Neural cell (in vitro differentiated cells): Measurements from ENCODE around the gene TNFRSF14.

Experiments used
- EZH2 ChIP-seq: fragments of 200-600, 300-800 bp; shearing (Covaris generic), sonication (generic); IDR thresholded peaks from 2 replicates; pipeline ENCODE4 v1.6.1; 2014; ENCODE audit warnings: antibody characterized with exemption, low read length, borderline replicate concordance, mild to moderate bottlenecking; ENCODE audit not compliant: insufficient read depth, poor library complexity, severe bottlenecking
- TF ChIP-seq, protein P1 (sequence below): fragments of 450-650 bp; IDR thresholded peaks from 2 replicates; pipeline ENCODE4 v1.5.1; 2014; ENCODE audit warnings: antibody characterized with exemption, mild to moderate bottlenecking, moderate library complexity; ENCODE audit not compliant: poor library complexity, severe bottlenecking
- TF ChIP-seq, protein P2 (sequence below): IDR thresholded peaks from 2 replicates; pipeline ENCODE4 v1.6.1; 2012; ENCODE audit warnings: borderline replicate concordance

DNA sequence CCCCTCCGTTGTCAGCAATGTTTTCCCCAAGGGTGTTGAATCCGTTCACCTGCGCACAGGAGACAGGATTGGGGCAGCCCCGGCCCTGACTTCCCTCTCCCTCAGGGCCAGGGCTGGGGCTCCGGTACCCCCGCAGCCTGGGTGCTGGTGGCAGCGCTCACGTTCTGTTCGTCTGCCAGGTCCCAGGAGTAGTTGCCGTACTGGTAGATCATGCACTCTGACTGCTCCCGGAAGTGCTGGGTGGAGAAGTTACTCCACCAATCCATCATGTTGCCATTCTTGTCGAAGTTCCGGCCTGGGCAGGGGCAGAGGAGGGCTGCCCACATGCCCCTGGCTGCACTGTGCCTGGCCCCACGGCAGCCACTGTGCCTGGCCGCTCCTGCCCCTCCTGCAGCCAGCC is 36.5 kb downstream of the TNFRSF14 start:
- TF ChIP-seq, protein P1, sequence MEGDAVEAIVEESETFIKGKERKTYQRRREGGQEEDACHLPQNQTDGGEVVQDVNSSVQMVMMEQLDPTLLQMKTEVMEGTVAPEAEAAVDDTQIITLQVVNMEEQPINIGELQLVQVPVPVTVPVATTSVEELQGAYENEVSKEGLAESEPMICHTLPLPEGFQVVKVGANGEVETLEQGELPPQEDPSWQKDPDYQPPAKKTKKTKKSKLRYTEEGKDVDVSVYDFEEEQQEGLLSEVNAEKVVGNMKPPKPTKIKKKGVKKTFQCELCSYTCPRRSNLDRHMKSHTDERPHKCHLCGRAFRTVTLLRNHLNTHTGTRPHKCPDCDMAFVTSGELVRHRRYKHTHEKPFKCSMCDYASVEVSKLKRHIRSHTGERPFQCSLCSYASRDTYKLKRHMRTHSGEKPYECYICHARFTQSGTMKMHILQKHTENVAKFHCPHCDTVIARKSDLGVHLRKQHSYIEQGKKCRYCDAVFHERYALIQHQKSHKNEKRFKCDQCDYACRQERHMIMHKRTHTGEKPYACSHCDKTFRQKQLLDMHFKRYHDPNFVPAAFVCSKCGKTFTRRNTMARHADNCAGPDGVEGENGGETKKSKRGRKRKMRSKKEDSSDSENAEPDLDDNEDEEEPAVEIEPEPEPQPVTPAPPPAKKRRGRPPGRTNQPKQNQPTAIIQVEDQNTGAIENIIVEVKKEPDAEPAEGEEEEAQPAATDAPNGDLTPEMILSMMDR, result no peak
- no peak for TF ChIP-seq EZH2
- TF ChIP-seq, protein P2, sequence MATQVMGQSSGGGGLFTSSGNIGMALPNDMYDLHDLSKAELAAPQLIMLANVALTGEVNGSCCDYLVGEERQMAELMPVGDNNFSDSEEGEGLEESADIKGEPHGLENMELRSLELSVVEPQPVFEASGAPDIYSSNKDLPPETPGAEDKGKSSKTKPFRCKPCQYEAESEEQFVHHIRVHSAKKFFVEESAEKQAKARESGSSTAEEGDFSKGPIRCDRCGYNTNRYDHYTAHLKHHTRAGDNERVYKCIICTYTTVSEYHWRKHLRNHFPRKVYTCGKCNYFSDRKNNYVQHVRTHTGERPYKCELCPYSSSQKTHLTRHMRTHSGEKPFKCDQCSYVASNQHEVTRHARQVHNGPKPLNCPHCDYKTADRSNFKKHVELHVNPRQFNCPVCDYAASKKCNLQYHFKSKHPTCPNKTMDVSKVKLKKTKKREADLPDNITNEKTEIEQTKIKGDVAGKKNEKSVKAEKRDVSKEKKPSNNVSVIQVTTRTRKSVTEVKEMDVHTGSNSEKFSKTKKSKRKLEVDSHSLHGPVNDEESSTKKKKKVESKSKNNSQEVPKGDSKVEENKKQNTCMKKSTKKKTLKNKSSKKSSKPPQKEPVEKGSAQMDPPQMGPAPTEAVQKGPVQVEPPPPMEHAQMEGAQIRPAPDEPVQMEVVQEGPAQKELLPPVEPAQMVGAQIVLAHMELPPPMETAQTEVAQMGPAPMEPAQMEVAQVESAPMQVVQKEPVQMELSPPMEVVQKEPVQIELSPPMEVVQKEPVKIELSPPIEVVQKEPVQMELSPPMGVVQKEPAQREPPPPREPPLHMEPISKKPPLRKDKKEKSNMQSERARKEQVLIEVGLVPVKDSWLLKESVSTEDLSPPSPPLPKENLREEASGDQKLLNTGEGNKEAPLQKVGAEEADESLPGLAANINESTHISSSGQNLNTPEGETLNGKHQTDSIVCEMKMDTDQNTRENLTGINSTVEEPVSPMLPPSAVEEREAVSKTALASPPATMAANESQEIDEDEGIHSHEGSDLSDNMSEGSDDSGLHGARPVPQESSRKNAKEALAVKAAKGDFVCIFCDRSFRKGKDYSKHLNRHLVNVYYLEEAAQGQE, result no peak
